Calu3 (cell line): ENCODE results near the gene NPIPB2. TPM values are rescaled to one million over a fixed set of nuclear protein-coding genes. Genes with fewer than 3 reads are reported as not detected.

Experiments used
- BruUV-seq: library from RNA; stranded (reverse); fragments of 400-500 nt; replicated peaks from 2 replicates; lab custom pipeline; 2021; lab: Mats Ljungman, UMichigan
- CTCF ChIA-PET: fragments of 300-600 bp; sonication (Branson Sonifier 250); formaldehyde crosslinking; loops from one replicate; lab custom pipeline; 2022; ENCODE audit warnings: antibody characterized with exemption; lab: Charles Lee
- DNase-seq: peaks from one replicate; pipeline ENCODE4 v3.0.0; 2022
- H3K27ac Mint-ChIP-seq: one replicate; pipeline ENCODE4 v1.8.0; 2022; ENCODE audit warnings: mixed read lengths; ENCODE audit not compliant: unreplicated experiment
- H3K27me3 Mint-ChIP-seq: one replicate; pipeline ENCODE4 v1.8.0; 2022; ENCODE audit warnings: mixed read lengths; ENCODE audit not compliant: unreplicated experiment
- H3K36me3 Mint-ChIP-seq: one replicate; pipeline ENCODE4 v1.8.0; 2022; ENCODE audit warnings: mild to moderate bottlenecking, moderate library complexity, mixed read lengths; ENCODE audit not compliant: insufficient read depth, unreplicated experiment
- H3K4me1 Mint-ChIP-seq: one replicate; pipeline ENCODE4 v1.8.0; 2022; ENCODE audit warnings: mild to moderate bottlenecking, low read depth, mixed read lengths; ENCODE audit not compliant: unreplicated experiment
- H3K4me3 Mint-ChIP-seq: one replicate; pipeline ENCODE4 v1.8.0; 2022; ENCODE audit warnings: mild to moderate bottlenecking, low read depth, moderate library complexity, mixed read lengths; ENCODE audit not compliant: unreplicated experiment
- H3K9me3 Mint-ChIP-seq: one replicate; pipeline ENCODE4 v1.8.0; 2022; ENCODE audit warnings: low read depth, mixed read lengths; ENCODE audit not compliant: unreplicated experiment
- CTCF ChIP-seq: fragments of 200-600 bp; IDR thresholded peaks from one replicate; pipeline ENCODE4 v1.8.0; 2022; ENCODE audit warnings: antibody characterized with exemption; ENCODE audit not compliant: unreplicated experiment
- intact Hi-C: fragments of 100-400 bp; cut with micrococcal nuclease; formaldehyde crosslinking; loops from one replicate; pipeline ENCODE4 v1.10.0; 2022; ENCODE audit not compliant: unreplicated experiment
- total RNA-seq: library from RNA; stranded (reverse); gene quantifications from 2 replicates; pipeline ENCODE4 v1.2.3, GENCODE V29; 2022

NPIPB2 gene
- total RNA-seq, 1 experiment from 2014 or later = 21.3 TPM

DNA sequence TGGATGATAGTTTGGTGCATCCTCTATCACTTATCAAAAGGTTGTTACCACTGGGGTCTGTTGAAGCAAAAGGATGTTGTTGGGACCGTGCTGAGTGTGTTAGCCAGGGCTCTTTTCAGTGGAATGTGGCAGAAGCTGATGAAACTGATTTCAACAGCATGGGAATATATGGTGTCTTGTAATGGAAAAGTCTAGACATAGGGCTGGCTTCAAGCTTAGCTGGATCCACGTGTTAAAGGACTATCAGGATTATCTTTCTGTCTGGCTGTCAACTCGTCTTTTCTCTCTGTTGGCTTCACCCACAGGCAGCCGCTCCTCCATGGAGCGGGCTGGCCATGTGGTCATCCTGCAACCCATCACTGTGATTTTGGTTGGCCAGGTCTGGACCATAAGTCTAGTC, 43.4 kb upstream of the NPIPB2 start:
- Mint-ChIP-seq H3K27me3 (no peaks in the 10 kb centered on the region), H3K4me3 (no peak overlapping the region), H3K36me3 (no peaks in the 10 kb centered on the region), H3K27ac (no peak overlapping the region), H3K4me1 (no peaks in the 10 kb centered on the region), H3K9me3 (no peaks in the 10 kb centered on the region)
- intact Hi-C loops = no loop called here
- TF ChIP-seq CTCF = no peak
- CTCF ChIA-PET = no interaction called here
- no peak for DNase-seq
- no TSS peak for BruUV-seq

DNA sequence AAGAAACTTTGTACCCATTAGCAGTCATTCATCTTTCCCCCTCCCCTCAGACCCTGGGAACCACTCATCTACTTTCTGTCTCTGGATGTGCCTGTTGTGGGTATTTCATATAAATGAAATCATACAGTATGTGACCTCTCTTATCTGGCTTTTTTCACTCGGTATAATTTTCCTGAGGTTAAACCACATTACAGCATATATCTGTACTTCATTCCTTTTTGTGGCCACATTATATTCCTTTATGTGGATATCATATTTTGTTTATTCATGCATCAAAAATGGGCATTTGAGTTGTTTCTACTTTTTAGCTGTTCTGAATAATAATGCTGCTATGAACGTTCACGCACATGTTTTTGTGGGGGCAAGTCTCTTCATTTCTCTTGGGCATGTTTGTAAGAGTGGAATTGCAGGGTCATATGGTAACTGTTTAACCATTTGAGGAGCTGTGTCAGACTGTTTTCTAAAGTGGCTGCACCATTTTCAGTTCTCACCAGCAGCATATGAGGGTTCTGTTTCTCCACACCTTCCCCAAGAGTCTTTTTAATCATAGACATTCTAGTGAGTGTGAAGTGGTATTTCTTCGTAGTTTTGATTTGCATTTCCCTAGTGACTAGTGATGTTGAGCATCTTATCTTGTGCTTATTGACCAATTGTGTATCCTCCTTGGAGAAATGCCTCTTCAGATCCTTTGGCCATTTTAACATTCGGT, 38.4 kb upstream of the NPIPB2 start:
- no peak for DNase-seq
- Mint-ChIP-seq H3K9me3 (no peaks in the 10 kb centered on the region), H3K36me3 (peaks cover 29% of the 10 kb centered on the region), H3K27ac (no peak overlapping the region), H3K4me3 (no peak overlapping the region), H3K27me3 (no peaks in the 10 kb centered on the region), H3K4me1 (peaks cover 27% of the 10 kb centered on the region)
- no peak for TF ChIP-seq CTCF
- CTCF ChIA-PET = no interaction called here
- intact Hi-C loops = loop anchor here (5.0 kb wide), 1 partner anchor 42 kb away; no protein-coding TSS in a partner anchor
- no TSS peak for BruUV-seq

- Mint-ChIP-seq H3K4me1 (peaks cover 27% of the 10 kb centered on the region), H3K4me3 (no peak overlapping the region), H3K9me3 (no peaks in the 10 kb centered on the region), H3K27ac (no peak overlapping the region), H3K27me3 (no peaks in the 10 kb centered on the region), H3K36me3 (peaks cover 38% of the 10 kb centered on the region)
- BruUV-seq = no TSS peak
- CTCF ChIA-PET = interaction anchor here (0.6 kb wide), 1 partner anchor 58 kb away, joined by 3 read pairs; no protein-coding TSS in a partner anchor
- no peak for TF ChIP-seq CTCF
- no peak for DNase-seq
- intact Hi-C loops = no loop called here
Measured at GRCh38 chr16:11979013-11979672, 37.3 kb upstream of the NPIPB2 start.

- Mint-ChIP-seq H3K36me3 (peaks cover 40% of the 10 kb centered on the region), H3K4me1 (peaks cover 27% of the 10 kb centered on the region), H3K4me3 (peak overlapping the region; percentile 98), H3K27me3 (no peaks in the 10 kb centered on the region), H3K9me3 (no peaks in the 10 kb centered on the region), H3K27ac (no peak overlapping the region)
- DNase-seq = no peak
- no peak for TF ChIP-seq CTCF
- intact Hi-C loops = no loop called here
- CTCF ChIA-PET = interaction anchor here (0.6 kb wide), 1 partner anchor 25 kb away, joined by 4 read pairs; no protein-coding TSS in a partner anchor
- BruUV-seq = TSS peak; percentile 42
Measured at GRCh38 chr16:11978080-11978479, 36.2 kb upstream of the NPIPB2 start.
